Measurements from ENCODE around the gene USP12.

Gene USP12

GRCh38 chr13:27203186-27203585, 31.6 kb upstream of the USP12 start:
- DNase-seq (ENCODE audit: low read depth) = no peak
- no peak for TF ChIP-seq CTCF (conservative IDR thresholded peaks at IDR 0.05; ENCODE audit: low read length)
- no peak overlapping the region for H3K4me3 ChIP-seq (ENCODE audit: low read length)

- H3K4me3 ChIP-seq (ENCODE audit: low read length) = no peak overlapping the region
- DNase-seq (ENCODE audit: low read depth) = no peak
- TF ChIP-seq CTCF (conservative IDR thresholded peaks at IDR 0.05; ENCODE audit: low read length) = no peak
Measured at GRCh38 chr13:27201661-27202060, 30.1 kb upstream of the USP12 start.

DNA sequence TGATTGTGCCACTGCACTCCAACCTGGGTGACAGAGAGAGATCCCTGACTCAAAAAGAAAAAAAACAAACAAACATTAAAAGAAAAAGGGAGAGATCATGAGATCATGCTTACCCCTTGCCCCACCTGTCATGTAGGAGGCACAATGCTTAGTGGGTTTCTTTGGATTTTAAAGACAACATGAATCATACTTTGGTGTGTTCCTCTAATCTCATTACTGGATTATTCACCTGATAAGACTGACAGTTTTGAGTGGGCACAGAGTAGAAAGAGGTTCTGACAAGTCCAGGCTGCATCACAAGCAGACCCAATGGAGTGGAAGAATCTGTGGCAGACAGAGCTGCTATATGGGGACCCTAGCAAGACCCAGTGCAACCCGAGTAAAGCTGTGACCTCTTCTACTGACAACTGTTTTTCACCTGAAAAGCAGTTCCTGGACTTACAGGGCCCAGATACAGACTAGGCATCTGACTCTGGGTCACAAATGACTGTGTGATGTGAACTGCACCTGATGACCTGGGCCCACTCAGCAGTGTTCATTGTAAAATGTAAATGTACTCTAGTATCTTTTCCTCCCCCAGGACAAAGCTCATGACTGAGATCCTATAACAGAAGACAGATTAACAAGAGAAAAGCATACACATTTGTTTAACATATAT, 28.9 kb upstream of the USP12 start:
- TF ChIP-seq CTCF (conservative IDR thresholded peaks at IDR 0.05; ENCODE audit: low read length) = no peak
- no peak for DNase-seq (ENCODE audit: low read depth)
- H3K4me3 ChIP-seq (ENCODE audit: low read length) = no peak overlapping the region

DNA sequence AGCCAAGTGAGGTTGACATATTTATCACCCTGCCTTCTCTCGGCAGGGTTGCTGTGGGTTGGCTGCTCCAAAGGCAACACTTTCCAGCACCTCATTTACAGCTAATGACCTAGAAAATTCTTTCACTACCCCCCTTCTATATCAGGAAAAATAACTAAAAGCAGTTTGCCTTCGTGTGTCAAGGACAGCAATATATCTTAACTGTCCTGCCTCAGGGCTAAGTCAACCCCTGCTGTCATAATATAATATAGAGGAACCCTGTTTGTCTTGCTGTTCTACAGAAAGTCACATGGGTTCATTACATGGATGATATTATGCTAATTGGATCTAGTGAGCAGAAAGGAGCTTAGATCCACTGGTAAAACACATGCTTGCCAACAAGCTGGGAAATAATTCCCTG, 28.1 kb upstream of the USP12 start:
- no peak for TF ChIP-seq CTCF (conservative IDR thresholded peaks at IDR 0.05; ENCODE audit: low read length)
- DNase-seq (ENCODE audit: low read depth) = no peak
- no peak overlapping the region for H3K4me3 ChIP-seq (ENCODE audit: low read length)

DNA sequence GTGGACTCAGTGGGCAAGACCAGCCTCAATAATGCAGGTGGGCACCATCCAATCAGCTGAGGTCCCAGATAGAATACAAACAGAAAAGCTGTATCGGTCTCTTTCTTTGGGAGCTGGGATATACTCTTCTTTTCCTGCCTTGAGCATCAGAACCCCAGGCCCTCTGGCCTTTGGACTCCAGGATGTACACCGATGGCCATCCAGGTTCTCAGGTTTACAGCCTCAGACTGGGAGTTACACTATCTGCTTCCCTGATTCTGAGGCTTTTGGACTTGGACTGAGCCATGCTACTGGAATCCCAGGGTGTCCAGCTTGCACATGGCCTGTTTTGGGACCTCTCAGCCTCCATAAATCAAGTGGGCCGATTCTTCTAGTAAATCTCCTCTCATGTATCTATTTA, 27.6 kb upstream of the USP12 start:
- H3K4me3 ChIP-seq (ENCODE audit: low read length) = no peak overlapping the region
- TF ChIP-seq CTCF (conservative IDR thresholded peaks at IDR 0.05; ENCODE audit: low read length) = no peak
- no peak for DNase-seq (ENCODE audit: low read depth)

GRCh38 chr13:27194895-27195764, 23.5 kb upstream of the USP12 start:
- DNase-seq (ENCODE audit: low read depth) = peak; percentile 88
- 0 out of 2 replicates have a peak, but pooled peaks have one; percentile 1 for TF ChIP-seq CTCF (conservative IDR thresholded peaks at IDR 0.05; ENCODE audit: low read length)
- H3K4me3 ChIP-seq (ENCODE audit: low read length) = no peak overlapping the region

DNA sequence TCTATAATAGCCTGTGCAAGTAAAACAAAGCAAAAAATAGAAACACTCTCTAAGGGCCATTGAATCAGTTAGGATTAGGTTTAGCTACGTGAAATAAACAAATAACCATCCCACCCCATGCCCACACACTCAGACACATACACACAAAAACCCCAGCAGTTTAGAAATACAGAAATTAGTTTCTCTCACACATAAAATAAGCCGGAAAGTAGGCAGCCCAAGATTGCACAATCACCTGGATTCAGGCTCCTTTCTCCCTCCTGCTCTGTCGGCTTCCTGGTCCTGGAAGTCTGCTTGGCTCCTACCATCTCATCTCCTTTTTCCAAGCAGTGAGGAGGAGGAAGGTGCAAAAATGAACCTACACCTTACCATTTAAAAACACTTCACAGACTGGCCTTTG, 22.6 kb upstream of the USP12 start:
- no peak for TF ChIP-seq CTCF (conservative IDR thresholded peaks at IDR 0.05; ENCODE audit: low read length)
- H3K4me3 ChIP-seq (ENCODE audit: low read length) = no peak overlapping the region
- DNase-seq (ENCODE audit: low read depth) = no peak
